Measurements from ENCODE around the gene DHX58.

DHX58 gene

GRCh38 chr17:42081516-42082129 lies 30.9 kb downstream of the DHX58 start:
- DNase-seq = no peak

DNA sequence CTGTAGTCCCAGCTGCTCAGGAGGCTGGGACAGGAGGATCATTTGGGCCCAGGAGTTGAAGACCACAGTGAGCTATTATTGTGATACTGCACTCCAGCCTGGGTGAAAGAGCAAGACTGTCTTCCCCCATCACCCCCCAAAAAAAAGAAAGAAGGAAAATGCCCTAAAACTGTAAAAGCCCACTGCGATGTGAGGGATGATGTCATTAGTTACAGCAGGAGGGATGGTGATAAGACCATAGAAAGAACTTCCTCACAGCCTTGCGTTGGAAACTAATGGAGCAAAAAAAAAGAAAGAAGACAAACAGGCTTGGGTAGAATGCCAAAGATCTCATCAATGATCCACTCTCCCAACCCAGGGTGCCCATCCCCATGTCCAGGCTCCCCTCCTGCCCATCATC lies 33.0 kb downstream of the DHX58 start:
- no peak for DNase-seq

GRCh38 chr17:42078396-42079043 lies 34.0 kb downstream of the DHX58 start:
- DNase-seq = no peak

- no peak for DNase-seq
Measured at GRCh38 chr17:42077755-42078154, 34.8 kb downstream of the DHX58 start.

DNA sequence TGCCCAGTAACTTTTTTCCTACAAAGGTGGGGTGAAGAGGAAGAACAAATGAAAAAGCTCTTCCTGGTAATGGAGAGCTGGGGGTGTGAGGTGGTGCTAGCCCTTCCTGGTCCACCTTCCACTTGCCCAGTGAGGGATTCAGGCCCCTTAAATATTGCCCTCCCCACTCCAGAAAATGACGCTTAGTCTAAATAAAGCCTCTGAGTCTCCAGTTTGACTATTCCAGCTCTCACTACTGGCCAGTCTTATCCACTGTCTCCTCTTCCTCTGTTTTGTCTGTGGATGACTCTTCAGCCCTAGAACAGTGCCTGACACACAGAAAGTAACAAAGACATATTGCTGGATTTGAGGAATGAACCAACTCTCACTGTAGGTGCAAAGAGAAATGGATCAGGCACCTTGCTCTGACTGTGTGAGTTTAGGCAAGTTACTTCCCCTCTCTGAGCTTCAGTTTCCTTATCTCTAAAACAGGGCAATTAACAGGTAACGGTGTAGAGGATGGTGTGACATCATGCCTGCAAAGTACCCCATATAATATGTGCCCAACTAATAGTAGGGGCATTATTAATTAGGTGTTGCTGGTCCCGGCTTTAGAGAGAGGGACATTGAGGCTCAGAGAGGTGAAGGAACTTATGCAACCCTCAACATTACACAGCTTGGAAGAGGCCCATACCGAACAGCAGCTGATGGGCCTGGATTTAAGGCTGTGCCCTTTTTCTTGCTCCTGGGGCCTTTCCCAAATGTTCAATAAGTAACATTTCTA lies 35.5 kb downstream of the DHX58 start:
- DNase-seq = no peak

GRCh38 chr17:42075789-42076188 lies 36.7 kb downstream of the DHX58 start:
- no peak for DNase-seq

- no peak for DNase-seq
Measured at GRCh38 chr17:42072323-42073187, 40.0 kb downstream of the DHX58 start.

DNA sequence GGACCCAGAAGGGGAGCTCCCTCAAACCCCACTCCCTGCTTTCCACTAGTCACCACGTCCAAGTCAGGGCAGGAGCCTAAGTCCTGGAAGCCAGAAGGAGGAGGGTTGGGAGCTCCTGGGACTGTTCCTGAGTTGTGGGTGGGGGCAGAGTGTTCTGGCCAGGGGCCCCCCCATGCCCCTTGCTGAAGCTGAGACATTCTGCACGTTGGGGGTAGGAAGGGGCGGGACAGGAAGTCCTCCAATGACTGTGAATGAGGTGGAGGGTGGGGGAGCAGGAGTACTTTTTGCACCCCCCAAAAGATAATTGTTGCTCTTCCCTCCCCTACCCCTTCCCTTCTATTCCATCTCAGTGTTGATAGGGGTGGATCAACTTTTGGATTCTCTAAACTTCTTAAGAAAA lies 40.7 kb downstream of the DHX58 start:
- DNase-seq = no peak

- no peak for DNase-seq
Measured at GRCh38 chr17:42068979-42069378, 43.5 kb downstream of the DHX58 start.

GRCh38 chr17:42067371-42068091 lies 45.0 kb downstream of the DHX58 start:
- peak; percentile 31 to 34 for DNase-seq

DNA sequence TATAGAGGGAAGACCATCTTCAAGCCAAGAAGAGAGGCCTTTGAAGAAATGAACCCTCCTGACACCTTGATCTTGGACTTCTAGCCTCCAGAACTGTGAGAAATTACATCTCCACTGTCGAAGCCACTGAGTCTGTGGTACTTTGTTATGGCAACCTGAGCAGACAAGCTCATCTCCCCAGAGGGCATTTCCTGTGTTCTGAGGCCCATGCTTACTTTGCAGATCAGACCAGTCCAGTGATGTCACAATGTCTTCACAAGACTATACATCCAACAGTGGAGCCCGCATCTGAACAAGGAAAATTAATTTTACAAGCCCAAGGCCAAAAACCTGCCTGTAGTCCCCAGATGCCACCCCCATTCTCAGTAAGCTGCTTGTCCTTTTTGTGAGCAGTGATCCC lies 47.3 kb downstream of the DHX58 start:
- no peak for DNase-seq

DNA sequence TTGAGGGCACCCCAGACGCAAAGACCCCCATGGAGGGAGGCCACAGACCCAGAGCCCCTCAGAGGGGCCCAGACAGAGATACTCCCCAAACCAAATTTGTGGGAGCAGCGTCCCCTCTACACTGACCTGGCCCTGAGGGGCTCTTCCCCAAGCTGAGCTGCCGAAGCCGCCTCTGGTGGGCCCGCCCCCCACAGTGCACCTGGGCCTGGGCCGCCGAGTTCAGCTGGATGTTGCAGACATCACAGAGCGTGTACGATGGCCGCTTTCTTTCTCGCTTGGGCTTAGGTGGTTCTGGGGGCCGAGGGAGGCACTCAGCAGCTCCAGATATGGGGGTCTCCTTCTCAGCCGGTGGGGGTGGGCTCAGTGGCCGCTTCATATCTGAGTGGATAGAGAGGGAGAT lies 49.8 kb downstream of the DHX58 start:
- no peak for DNase-seq

GRCh38 chr17:42061646-42062487 lies 50.6 kb downstream of the DHX58 start:
- peak in 1 of 2 experiments; percentile 18 for DNase-seq

GRCh38 chr17:42060231-42060630 lies 52.3 kb downstream of the DHX58 start:
- DNase-seq = no peak

DNA sequence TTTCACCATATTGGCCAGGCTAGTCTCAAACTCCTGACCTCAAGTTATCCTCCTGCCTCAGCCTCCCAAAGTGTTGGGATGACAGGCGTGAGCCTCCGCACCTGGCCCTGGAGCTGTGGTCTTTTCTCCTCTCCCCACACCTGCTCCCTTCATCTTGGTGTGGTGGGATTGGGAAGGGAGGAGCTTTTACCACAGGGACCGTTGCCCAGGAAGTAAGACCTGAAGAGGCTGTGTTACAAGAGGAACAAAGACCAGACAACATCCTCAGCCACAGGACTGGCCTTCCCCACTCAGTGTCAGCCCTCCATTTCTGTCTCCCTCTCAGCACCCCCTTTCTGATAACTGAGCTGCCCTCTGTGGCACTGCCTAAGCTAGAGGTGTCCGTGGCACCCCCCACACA lies 52.7 kb downstream of the DHX58 start:
- DNase-seq = no peak

- DNase-seq = no peak
Measured at GRCh38 chr17:42058063-42058462, 54.5 kb downstream of the DHX58 start.

GRCh38 chr17:42056635-42057034 lies 55.9 kb downstream of the DHX58 start:
- DNase-seq = no peak

- DNase-seq = no peak
Measured at GRCh38 chr17:42055496-42055895, 57.0 kb downstream of the DHX58 start.

- DNase-seq = no peak
Measured at GRCh38 chr17:42055027-42055426, 57.5 kb downstream of the DHX58 start.

- DNase-seq = no peak
Measured at GRCh38 chr17:42053731-42054500, 58.6 kb downstream of the DHX58 start.

Data from SHP77 (cell line).